HEK293T (cell line): ENCODE results near the gene LCE4A.

Source experiments
- CTCF ChIA-PET: fragments of 350-600 bp; formaldehyde crosslinking; extraction: SDS; loops from one replicate; lab custom pipeline; 2021; ENCODE audit warnings: antibody characterized with exemption, inconsistent platforms; lab: Yijun Ruan, JAX
- POLR2A ChIA-PET: fragments of 350-600 bp; formaldehyde crosslinking; extraction: SDS; loops from one replicate; lab custom pipeline; 2020; ENCODE audit warnings: antibody characterized with exemption, inconsistent platforms; lab: Yijun Ruan, JAX
- DNase-seq: peaks from one replicate; pipeline ENCODE4 v3.0.0; 2012; ENCODE audit warnings: mixed read lengths; ENCODE audit errors: extremely low spot score
- ARNT ChIP-seq: fragments of 450-650 bp; IDR thresholded peaks from 2 replicates; pipeline ENCODE4 v1.6.1; 2017; ENCODE audit warnings: mild to moderate bottlenecking
- BHLHE40 ChIP-seq: fragments of 450-650 bp; IDR thresholded peaks from 2 replicates; pipeline ENCODE4 v1.6.1; 2016; ENCODE audit warnings: mild to moderate bottlenecking, moderate library complexity, borderline replicate concordance
- CTBP1 ChIP-seq: fragments of 450-650 bp; IDR thresholded peaks from 2 replicates; pipeline ENCODE4 v1.6.1; 2016; ENCODE audit warnings: borderline replicate concordance
- ELF4 ChIP-seq: fragments of 450-650 bp; IDR thresholded peaks from 2 replicates; pipeline ENCODE4 v1.6.1; 2017; ENCODE audit warnings: antibody characterized with exemption
- FOXA1 ChIP-seq: fragments of 450-650 bp; IDR thresholded peaks from 2 replicates; pipeline ENCODE4 v1.6.1; 2016; ENCODE audit warnings: mild to moderate bottlenecking
- FOXK2 ChIP-seq: fragments of 450-650 bp; IDR thresholded peaks from 2 replicates; pipeline ENCODE4 v1.6.1; 2016; ENCODE audit warnings: mild to moderate bottlenecking
- FOXM1 ChIP-seq: fragments of 450-650 bp; IDR thresholded peaks from 2 replicates; pipeline ENCODE4 v1.6.1; 2017; ENCODE audit warnings: mild to moderate bottlenecking, borderline replicate concordance
- HDGF ChIP-seq: fragments of 450-650 bp; IDR thresholded peaks from 2 replicates; pipeline ENCODE4 v1.6.1; 2017; ENCODE audit warnings: antibody characterized with exemption, borderline replicate concordance
- L3MBTL2 ChIP-seq: fragments of 450-650 bp; conservative IDR thresholded peaks from 2 replicates; pipeline ENCODE4 v1.6.1; 2016; ENCODE audit warnings: mild to moderate bottlenecking
- LEF1 ChIP-seq: fragments of 450-650 bp; IDR thresholded peaks from 2 replicates; pipeline ENCODE4 v1.6.1; 2017; ENCODE audit warnings: mild to moderate bottlenecking, borderline replicate concordance
- NFRKB ChIP-seq: fragments of 450-650 bp; IDR thresholded peaks from 2 replicates; pipeline ENCODE4 v1.6.1; 2016; ENCODE audit warnings: mild to moderate bottlenecking, moderate library complexity
- SP1 ChIP-seq: fragments of 450-650 bp; IDR thresholded peaks from 2 replicates; pipeline ENCODE4 v1.6.1; 2017
- SUZ12 ChIP-seq: fragments of 450-650 bp; IDR thresholded peaks from 2 replicates; pipeline ENCODE4 v1.6.1; 2016; ENCODE audit warnings: mild to moderate bottlenecking
- TARDBP ChIP-seq: fragments of 450-650 bp; IDR thresholded peaks from 2 replicates; pipeline ENCODE4 v1.6.1; 2016
- ZNF384 ChIP-seq: fragments of 450-650 bp; IDR thresholded peaks from 2 replicates; pipeline ENCODE4 v1.6.1; 2016
- TF ChIP-seq, protein P1 (sequence below): fragments of 450-650 bp; IDR thresholded peaks from 2 replicates; pipeline ENCODE4 v1.6.1; 2016

The LCE4A gene

DNA sequence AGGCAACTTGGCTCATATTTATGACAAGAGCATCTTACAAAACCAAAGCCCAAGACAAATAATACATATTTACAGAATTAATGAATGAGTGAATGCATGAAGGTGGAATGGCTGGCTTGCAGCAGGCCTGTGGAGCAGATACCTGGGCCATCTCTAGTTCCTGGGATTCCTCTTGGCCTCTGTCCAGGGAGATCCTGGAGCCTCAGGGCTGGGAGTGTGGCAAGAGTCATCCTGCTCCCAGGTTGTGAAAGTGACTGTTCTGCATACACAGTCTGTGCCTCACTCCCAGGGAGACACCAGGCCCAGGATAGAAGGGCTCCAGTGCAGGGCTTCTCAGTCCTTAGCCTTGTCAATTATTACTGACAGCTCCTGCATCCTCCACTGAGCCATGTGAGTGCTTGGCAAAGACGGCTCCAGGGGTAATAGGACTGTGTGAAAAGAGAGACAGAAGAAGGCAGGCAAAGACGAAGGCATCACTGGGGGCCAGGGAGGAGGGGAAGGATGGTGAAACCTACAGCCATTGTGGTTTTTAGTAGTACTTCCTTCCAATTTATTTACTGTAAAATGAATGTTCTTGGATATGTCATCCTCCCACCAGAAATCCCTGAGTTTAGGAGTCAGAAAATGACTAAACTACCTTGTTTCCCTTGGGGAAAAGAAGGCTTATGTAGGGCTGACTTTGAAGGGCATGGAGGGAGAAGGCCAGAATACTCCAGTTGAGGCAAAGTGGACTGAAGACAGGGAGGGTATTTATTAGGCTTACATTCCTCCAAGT is 35.6 kb downstream of the LCE4A start:
- DNase-seq, result no peak
- POLR2A ChIA-PET, result no interaction called here
- TF ChIP-seq FOXK2 (no peak), TARDBP (no peak)
- TF ChIP-seq, protein P1, sequence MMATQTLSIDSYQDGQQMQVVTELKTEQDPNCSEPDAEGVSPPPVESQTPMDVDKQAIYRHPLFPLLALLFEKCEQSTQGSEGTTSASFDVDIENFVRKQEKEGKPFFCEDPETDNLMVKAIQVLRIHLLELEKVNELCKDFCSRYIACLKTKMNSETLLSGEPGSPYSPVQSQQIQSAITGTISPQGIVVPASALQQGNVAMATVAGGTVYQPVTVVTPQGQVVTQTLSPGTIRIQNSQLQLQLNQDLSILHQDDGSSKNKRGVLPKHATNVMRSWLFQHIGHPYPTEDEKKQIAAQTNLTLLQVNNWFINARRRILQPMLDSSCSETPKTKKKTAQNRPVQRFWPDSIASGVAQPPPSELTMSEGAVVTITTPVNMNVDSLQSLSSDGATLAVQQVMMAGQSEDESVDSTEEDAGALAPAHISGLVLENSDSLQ, result no peak
- CTCF ChIA-PET, result no interaction called here

DNA sequence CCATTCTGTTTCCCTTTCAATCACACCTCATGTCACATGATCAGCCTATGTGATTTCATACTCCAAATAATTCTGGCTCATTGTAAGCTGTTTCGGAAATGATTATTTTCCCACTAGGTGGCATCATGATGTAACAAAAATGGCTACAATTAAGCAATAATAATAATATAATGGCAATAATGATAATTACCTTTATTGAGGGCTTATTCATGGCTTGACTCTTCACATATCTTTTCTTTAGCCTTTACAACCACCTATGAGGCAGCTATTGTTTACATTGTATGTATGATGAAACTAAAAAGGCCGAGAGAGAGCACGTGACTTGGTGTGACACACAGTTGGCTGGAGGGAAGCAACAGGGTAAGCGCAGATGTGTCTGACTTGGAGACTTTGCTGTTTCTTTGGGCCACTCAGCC is 37.3 kb downstream of the LCE4A start:
- no peak for TF ChIP-seq FOXK2
- TF ChIP-seq SP1, result no peak
- TF ChIP-seq ELF4, result no peak
- TF ChIP-seq ARNT, result no peak
- TF ChIP-seq, protein P1, result no peak
- no peak for TF ChIP-seq FOXM1
- no peak for TF ChIP-seq L3MBTL2
- no peak for TF ChIP-seq TARDBP
- no peak for TF ChIP-seq SUZ12
- TF ChIP-seq BHLHE40, result no peak
- no peak for TF ChIP-seq HDGF
- DNase-seq, result no peak
- POLR2A ChIA-PET, result no interaction called here
- CTCF ChIA-PET, result no interaction called here

DNA sequence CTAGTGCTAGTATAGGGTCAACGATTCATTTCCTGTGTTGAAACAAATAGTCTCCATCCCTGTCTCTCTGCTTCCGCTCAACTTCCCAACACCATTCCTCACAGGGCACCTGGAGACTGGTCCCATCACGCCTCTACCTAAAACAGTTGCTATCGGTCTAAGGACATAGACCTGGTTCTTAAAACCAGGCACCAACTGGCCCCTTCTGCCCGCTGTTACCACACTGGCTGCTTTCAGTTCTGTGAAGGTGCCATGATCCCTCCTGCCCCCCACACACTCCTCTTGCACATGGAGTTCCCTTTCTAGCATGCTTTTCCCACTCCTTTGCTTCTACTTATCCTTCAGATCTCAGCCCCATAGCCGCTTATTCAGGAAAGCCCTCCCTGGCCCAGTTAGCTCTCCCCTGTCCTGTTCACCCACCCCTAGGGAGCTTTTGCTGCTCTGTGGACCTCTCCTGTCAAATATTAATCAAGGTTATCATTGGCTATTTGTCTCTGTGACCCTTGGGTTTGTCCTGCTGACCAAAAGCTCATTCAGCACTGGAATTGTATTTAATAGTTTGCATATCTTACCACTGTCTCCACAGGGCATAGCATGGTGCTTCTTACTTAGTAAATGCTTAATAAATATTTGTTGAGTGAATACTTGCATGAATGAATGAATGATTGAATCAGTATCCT is 37.9 kb downstream of the LCE4A start:
- no peak for TF ChIP-seq L3MBTL2
- no peak for TF ChIP-seq FOXM1
- TF ChIP-seq, protein P1, result no peak
- TF ChIP-seq HDGF, result no peak
- DNase-seq, result no peak
- POLR2A ChIA-PET, result no interaction called here
- CTCF ChIA-PET, result no interaction called here

DNA sequence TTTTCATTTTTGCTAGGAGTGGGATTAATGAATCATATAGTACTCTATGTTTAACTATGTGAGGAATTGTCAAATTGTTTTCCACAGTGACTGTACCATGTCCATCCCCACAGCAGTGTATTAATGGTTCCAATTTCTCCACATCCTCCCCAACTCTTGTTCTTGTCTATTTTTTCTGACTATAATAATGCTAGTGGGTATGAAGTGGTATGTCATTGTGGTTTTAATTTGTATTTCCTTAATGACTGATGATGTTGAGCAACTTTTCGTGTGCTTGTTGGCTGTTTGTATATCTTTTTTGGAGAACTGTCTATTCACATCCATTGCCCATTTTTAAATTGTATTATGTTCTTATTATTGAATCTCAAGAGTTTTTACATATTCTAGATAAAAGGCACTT is 39.9 kb downstream of the LCE4A start:
- POLR2A ChIA-PET, result no interaction called here
- no peak for DNase-seq
- TF ChIP-seq HDGF (no peak), L3MBTL2 (no peak), SP1 (no peak), SUZ12 (no peak), ARNT (no peak), NFRKB (no peak), ELF4 (no peak), BHLHE40 (no peak), FOXK2 (no peak), FOXM1 (no peak), TARDBP (no peak), FOXA1 (no peak)
- TF ChIP-seq, protein P1, result no peak
- CTCF ChIA-PET, result no interaction called here

DNA sequence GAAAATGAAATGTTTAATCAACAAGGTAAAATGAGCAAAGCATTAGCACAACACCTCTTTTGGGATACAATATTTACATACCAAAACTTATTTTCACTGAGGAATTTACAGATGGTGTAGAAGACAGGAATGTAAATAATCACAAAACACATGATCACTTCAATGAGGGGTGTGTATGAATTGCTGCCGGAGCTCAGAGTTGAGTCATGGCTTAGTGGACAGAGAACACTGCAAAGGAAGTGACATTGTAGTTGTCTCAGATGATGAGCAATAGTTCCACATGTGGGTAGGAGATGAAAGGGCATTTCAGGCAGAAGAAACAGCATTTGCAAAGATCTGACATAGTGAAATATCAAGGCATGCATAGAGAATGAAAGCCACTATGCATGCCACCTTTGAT is 44.3 kb downstream of the LCE4A start:
- ChIA-PET POLR2A (no interaction called here), CTCF (no interaction called here)
- no peak for TF ChIP-seq TARDBP
- no peak for TF ChIP-seq SUZ12
- TF ChIP-seq HDGF, result no peak
- TF ChIP-seq, protein P1, result no peak
- TF ChIP-seq ELF4, result no peak
- TF ChIP-seq ARNT, result no peak
- no peak for TF ChIP-seq FOXM1
- no peak for TF ChIP-seq LEF1
- TF ChIP-seq SP1, result no peak
- TF ChIP-seq ZNF384, result no peak
- no peak for TF ChIP-seq NFRKB
- no peak for DNase-seq

DNA sequence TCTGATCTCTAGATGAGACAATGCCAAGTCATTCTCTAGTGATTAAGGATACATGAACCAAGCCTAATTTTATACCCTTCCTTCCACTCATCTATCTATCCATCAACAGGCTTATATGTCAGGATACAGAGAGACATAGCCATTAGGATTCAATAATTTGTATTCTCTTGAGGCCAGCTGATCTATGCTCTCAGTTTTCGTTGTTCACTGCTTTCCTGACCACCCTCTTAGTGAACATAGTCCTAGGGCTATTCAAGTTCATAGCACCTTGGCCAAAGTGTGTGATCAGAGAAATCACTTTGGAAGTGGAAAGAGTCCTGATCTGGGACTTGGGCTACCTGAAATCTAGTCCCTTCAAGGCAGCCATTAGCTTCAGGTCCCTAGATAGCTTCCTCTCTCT is 45.6 kb downstream of the LCE4A start:
- no peak for TF ChIP-seq BHLHE40
- no peak for TF ChIP-seq ELF4
- TF ChIP-seq, protein P1, result no peak
- no peak for TF ChIP-seq FOXA1
- no peak for TF ChIP-seq ARNT
- TF ChIP-seq L3MBTL2, result no peak
- no peak for TF ChIP-seq TARDBP
- no peak for TF ChIP-seq FOXK2
- TF ChIP-seq HDGF, result no peak
- TF ChIP-seq NFRKB, result no peak
- no peak for TF ChIP-seq SP1
- no peak for TF ChIP-seq CTBP1
- TF ChIP-seq FOXM1, result no peak
- no peak for TF ChIP-seq ZNF384
- TF ChIP-seq SUZ12, result no peak
- TF ChIP-seq LEF1, result no peak
- POLR2A ChIA-PET, result no interaction called here
- DNase-seq, result no peak
- CTCF ChIA-PET, result no interaction called here
